ENCODE measurements around the gene CBLL1. TPM values are rescaled to one million over a fixed set of nuclear protein-coding genes. Genes with fewer than 3 reads are reported as not detected.

CBLL1 gene
- total and polyA plus RNA-seq, 2 of the 13 experiments (the other 11 are each of a cell fraction or from before 2014, with no cell fraction given), result 8.8 to 10.5 TPM

DNA sequence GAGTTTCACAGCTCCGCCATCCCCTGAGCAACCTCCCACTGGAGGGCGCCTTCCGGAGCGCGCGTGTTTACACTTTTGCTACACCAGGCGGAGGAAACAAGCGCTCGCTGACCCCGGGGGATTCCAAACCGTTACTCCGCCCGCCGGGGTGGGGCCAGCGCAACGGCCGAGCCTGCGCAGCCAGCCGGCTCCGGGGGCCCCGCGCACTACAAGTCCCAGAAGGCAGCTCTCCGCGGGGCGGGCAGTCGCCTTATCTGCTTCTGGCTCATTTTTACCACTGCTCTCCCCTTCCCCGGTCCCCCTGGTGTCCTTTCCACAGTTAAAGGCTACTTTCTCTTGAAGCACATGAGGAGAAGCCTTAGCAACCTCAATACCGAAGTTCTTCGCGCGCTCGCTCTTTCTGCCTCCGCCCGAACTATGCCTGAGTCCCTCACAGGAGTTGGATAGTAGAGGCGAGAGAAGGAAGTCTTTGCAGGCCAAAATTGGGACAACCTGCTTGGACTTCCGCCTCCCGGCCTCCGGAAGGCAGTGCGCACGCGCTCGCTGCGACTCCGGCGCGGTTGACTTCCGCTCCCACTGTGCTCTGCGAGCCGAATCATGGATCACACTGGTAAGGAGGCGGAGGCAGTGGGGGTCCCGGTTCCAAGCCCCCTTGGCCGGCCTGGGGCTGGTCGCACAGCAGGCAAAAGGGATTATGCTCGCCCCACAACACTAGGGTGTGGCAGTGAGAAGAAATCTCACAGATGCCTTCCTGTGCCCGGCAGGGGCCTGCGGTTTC is at the start of gene CBLL1 (continued):
- TF ChIP-seq, protein P1, sequence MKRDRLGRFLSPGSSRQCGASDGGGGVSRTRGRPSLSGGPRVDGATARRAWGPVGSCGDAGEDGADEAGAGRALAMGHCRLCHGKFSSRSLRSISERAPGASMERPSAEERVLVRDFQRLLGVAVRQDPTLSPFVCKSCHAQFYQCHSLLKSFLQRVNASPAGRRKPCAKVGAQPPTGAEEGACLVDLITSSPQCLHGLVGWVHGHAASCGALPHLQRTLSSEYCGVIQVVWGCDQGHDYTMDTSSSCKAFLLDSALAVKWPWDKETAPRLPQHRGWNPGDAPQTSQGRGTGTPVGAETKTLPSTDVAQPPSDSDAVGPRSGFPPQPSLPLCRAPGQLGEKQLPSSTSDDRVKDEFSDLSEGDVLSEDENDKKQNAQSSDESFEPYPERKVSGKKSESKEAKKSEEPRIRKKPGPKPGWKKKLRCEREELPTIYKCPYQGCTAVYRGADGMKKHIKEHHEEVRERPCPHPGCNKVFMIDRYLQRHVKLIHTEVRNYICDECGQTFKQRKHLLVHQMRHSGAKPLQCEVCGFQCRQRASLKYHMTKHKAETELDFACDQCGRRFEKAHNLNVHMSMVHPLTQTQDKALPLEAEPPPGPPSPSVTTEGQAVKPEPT (CRISPR knock-in tag; IDR thresholded peaks at IDR 0.05; ENCODE audit: low read depth), result peak; percentile 55; the same call in 1 of the 2 replicates
- TF ChIP-seq, protein P2, sequence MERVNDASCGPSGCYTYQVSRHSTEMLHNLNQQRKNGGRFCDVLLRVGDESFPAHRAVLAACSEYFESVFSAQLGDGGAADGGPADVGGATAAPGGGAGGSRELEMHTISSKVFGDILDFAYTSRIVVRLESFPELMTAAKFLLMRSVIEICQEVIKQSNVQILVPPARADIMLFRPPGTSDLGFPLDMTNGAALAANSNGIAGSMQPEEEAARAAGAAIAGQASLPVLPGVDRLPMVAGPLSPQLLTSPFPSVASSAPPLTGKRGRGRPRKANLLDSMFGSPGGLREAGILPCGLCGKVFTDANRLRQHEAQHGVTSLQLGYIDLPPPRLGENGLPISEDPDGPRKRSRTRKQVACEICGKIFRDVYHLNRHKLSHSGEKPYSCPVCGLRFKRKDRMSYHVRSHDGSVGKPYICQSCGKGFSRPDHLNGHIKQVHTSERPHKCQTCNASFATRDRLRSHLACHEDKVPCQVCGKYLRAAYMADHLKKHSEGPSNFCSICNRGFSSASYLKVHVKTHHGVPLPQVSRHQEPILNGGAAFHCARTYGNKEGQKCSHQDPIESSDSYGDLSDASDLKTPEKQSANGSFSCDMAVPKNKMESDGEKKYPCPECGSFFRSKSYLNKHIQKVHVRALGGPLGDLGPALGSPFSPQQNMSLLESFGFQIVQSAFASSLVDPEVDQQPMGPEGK (CRISPR knock-in tag; IDR thresholded peaks at IDR 0.05), result peak; percentile 62
- no peak for TF ChIP-seq ZNF510 (CRISPR knock-in tag; IDR thresholded peaks at IDR 0.05; ENCODE audit: low read depth)
- TF ChIP-seq ZNF547 (CRISPR knock-in tag; IDR thresholded peaks at IDR 0.05), result peak; percentile 22; the same call in 1 of the 2 replicates
- no peak for TF ChIP-seq ZNF841 (CRISPR knock-in tag; IDR thresholded peaks at IDR 0.05; ENCODE audit: borderline replicate concordance)
- TF ChIP-seq HOXD1 (CRISPR knock-in tag; IDR thresholded peaks at IDR 0.05), result 0 out of 2 replicates have a peak, but pooled peaks have one; percentile 61
- 0 out of 2 replicates have a peak, but pooled peaks have one; percentile 75 for TF ChIP-seq ZNF136 (CRISPR knock-in tag; IDR thresholded peaks at IDR 0.05; ENCODE audit: low read depth)
- no peak for TF ChIP-seq CHD2 (IDR thresholded peaks at IDR 0.05; ENCODE audit: low read depth, low read length)
- peak; percentile 28; the same call in 1 of the 2 replicates for TF ChIP-seq CAMTA2 (CRISPR knock-in tag; IDR thresholded peaks at IDR 0.05; ENCODE audit: borderline replicate concordance)
- TF ChIP-seq ZNF326 (CRISPR knock-in tag; IDR thresholded peaks at IDR 0.05; ENCODE audit: borderline replicate concordance), result no peak
- TF ChIP-seq ZBTB42 (CRISPR knock-in tag; IDR thresholded peaks at IDR 0.05), result no peak
- TF ChIP-seq, protein P3, sequence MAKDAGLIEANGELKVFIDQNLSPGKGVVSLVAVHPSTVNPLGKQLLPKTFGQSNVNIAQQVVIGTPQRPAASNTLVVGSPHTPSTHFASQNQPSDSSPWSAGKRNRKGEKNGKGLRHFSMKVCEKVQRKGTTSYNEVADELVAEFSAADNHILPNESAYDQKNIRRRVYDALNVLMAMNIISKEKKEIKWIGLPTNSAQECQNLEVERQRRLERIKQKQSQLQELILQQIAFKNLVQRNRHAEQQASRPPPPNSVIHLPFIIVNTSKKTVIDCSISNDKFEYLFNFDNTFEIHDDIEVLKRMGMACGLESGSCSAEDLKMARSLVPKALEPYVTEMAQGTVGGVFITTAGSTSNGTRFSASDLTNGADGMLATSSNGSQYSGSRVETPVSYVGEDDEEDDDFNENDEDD (CRISPR knock-in tag; IDR thresholded peaks at IDR 0.05; ENCODE audit: borderline replicate concordance), result peak; percentile 56; the same call in 1 of the 2 replicates
- TF ChIP-seq, protein P4, sequence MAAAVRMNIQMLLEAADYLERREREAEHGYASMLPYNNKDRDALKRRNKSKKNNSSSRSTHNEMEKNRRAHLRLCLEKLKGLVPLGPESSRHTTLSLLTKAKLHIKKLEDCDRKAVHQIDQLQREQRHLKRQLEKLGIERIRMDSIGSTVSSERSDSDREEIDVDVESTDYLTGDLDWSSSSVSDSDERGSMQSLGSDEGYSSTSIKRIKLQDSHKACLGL (CRISPR knock-in tag; IDR thresholded peaks at IDR 0.05), result no peak
- peak; percentile 81; the same call in 1 of the 2 replicates for TF ChIP-seq ZNF891 (CRISPR knock-in tag; IDR thresholded peaks at IDR 0.05)
- no peak for TF ChIP-seq NFKBIZ (CRISPR knock-in tag; IDR thresholded peaks at IDR 0.05)
- TF ChIP-seq ZNF879 (CRISPR knock-in tag; IDR thresholded peaks at IDR 0.05), result no peak
- no peak for TF ChIP-seq MED8 (CRISPR knock-in tag; IDR thresholded peaks at IDR 0.05; ENCODE audit: insufficient replicate concordance)
- TF ChIP-seq, protein P5, sequence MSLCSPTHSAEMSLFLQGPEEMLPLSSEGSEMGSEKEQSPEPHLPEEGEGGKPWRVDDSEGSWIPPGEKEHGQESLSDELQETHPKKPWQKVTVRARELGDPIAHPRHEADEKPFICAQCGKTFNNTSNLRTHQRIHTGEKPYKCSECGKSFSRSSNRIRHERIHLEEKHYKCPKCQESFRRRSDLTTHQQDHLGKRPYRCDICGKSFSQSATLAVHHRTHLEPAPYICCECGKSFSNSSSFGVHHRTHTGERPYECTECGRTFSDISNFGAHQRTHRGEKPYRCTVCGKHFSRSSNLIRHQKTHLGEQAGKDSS (CRISPR knock-in tag; IDR thresholded peaks at IDR 0.05; ENCODE audit: borderline replicate concordance, low read depth), result no peak
- TF ChIP-seq ZNF30 (CRISPR knock-in tag; IDR thresholded peaks at IDR 0.05), result no peak
- TF ChIP-seq, protein P6, sequence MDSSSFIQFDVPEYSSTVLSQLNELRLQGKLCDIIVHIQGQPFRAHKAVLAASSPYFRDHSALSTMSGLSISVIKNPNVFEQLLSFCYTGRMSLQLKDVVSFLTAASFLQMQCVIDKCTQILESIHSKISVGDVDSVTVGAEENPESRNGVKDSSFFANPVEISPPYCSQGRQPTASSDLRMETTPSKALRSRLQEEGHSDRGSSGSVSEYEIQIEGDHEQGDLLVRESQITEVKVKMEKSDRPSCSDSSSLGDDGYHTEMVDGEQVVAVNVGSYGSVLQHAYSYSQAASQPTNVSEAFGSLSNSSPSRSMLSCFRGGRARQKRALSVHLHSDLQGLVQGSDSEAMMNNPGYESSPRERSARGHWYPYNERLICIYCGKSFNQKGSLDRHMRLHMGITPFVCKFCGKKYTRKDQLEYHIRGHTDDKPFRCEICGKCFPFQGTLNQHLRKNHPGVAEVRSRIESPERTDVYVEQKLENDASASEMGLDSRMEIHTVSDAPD (CRISPR knock-in tag; IDR thresholded peaks at IDR 0.05), result no peak; the same call in 1 of the 2 replicates
- no peak for TF ChIP-seq KLF13 (CRISPR knock-in tag; IDR thresholded peaks at IDR 0.05)
- TF ChIP-seq SIX4 (CRISPR knock-in tag; IDR thresholded peaks at IDR 0.05), result no peak

All from HepG2 (cell line).